ENCODE data around the gene ABCC11. TPM values are rescaled to one million over a fixed set of nuclear protein-coding genes. Genes with fewer than 3 reads are reported as not detected.

Gene ABCC11
- under 1 TPM in 1 of 5 donors, not detected in 4; 0.73 TPM for total RNA-seq
- polyA plus RNA-seq = under 1 TPM in 1 of 3 donors, not detected in 2; 0.03 TPM
- long read RNA-seq, donor 1 = 0 reads
- long read RNA-seq, donor 2, partial matches to known transcripts = 17 of 17 reads
- long read RNA-seq, donor 2, other reads (novel, unspliced or antisense) = 0 of 17 reads
- long read RNA-seq, donor 3 = 0 reads
- long read RNA-seq, donor 4 = 0 reads
- long read RNA-seq, donor 5 = 0 reads
- long read RNA-seq, donor 6 = 0 reads
- long read RNA-seq, donor 7 = 0 reads
- long read RNA-seq, donor 8, partial matches to known transcripts = 45 of 51 reads
- long read RNA-seq, donor 8, other reads (novel, unspliced or antisense) = 6 of 51 reads
- long read RNA-seq, donor 9 = 0 reads
- long read RNA-seq, donor 10 = 0 reads

GRCh38 chr16:48247311-48247710 lies at the start of gene ABCC11:
Gene ABCC11 (minus strand): TSS chr16:48247539. CDS start chr16:48231921, 15,618 bp downstream.
- no peaks in the 10 kb centered on the region for H3K9me3 ChIP-seq
- peaks cover 41 to 79% (median 65%) of the 10 kb centered on the region in 4 donors for H3K4me1 ChIP-seq
- WGBS, 5 donors = 22 to 38% (median 29%) methylated on average over 4 of the region's 4 CpGs
- peaks cover 0 to 3% (median 0%) of the 10 kb centered on the region in 4 donors for H3K36me3 ChIP-seq
- H3K4me3 ChIP-seq = peak within 1 kb of the TSS in 1 of 4 donors; percentile 97
- intact Hi-C loops (cut with DNase I; ENCODE audit: low total_unique reads) = no loop called here
- TF ChIP-seq CTCF (IDR thresholded peaks at IDR 0.05) (no peak), EP300 (IDR thresholded peaks at IDR 0.05) (no peak), POLR2AphosphoS5 (IDR thresholded peaks at IDR 0.05) (no peak), POLR2A (IDR thresholded peaks at IDR 0.05) (no peak)
- peak within 1 kb of the TSS in 2 of 5 donors; percentile 1 to 90 for H3K27ac ChIP-seq
- H3K27me3 ChIP-seq = no peaks in the 10 kb centered on the region
- DNase-seq = peak in 1 of 2 donors; percentile 25

GRCh38 chr16:48295488-48296281 lies 48.3 kb upstream of the ABCC11 start:
- H3K36me3 ChIP-seq = peaks cover 20 to 70% (median 57%) of the 10 kb centered on the region in 4 donors
- no peaks in the 10 kb centered on the region for H3K27me3 ChIP-seq
- TF ChIP-seq CTCF (IDR thresholded peaks at IDR 0.05) (no peak), POLR2AphosphoS5 (IDR thresholded peaks at IDR 0.05) (peak in 1 of 3 donors; percentile 5), EP300 (IDR thresholded peaks at IDR 0.05) (no peak)
- no peak overlapping the region for H3K4me3 ChIP-seq
- H3K27ac ChIP-seq = peak overlapping the region in 4 of 5 donors; percentile 36 to 64 (median 46)
- no peaks in the 10 kb centered on the region for H3K9me3 ChIP-seq
- H3K4me1 ChIP-seq = peaks cover 0 to 33% (median 18%) of the 10 kb centered on the region in 4 donors
- intact Hi-C loops (cut with DNase I; ENCODE audit: low total_unique reads) = no loop called here
- DNase-seq = peak in 1 of 2 donors; percentile 91
- 22 to 70% (median 48%) methylated on average over 1 of the region's 1 CpG for WGBS, 5 donors

- Histone ChIP-seq H3K27me3 (no peaks in the 10 kb centered on the region), H3K4me1 (peaks cover 0 to 33% (median 18%) of the 10 kb centered on the region in 4 donors), H3K9me3 (no peaks in the 10 kb centered on the region), H3K4me3 (no peak overlapping the region), H3K36me3 (peaks cover 23 to 68% (median 56%) of the 10 kb centered on the region in 4 donors), H3K27ac (peak overlapping the region in 3 of 5 donors; percentile 21 to 60 (median 36))
- TF ChIP-seq POLR2AphosphoS5 (IDR thresholded peaks at IDR 0.05) (no peak), EP300 (IDR thresholded peaks at IDR 0.05) (no peak), POLR2A (IDR thresholded peaks at IDR 0.05) (no peak), CTCF (IDR thresholded peaks at IDR 0.05) (no peak)
- no peak for DNase-seq
- WGBS, 5 donors = 75 to 90% (median 82%) methylated on average over 1 of the region's 1 CpG
- intact Hi-C loops (cut with DNase I; ENCODE audit: low total_unique reads) = no loop called here
Measured at GRCh38 chr16:48294724-48295123, 47.4 kb upstream of the ABCC11 start.

GRCh38 chr16:48292452-48292851 lies 45.1 kb upstream of the ABCC11 start:
- TF ChIP-seq EP300 (IDR thresholded peaks at IDR 0.05) (no peak), POLR2AphosphoS5 (IDR thresholded peaks at IDR 0.05) (no peak), CTCF (IDR thresholded peaks at IDR 0.05) (no peak)
- Histone ChIP-seq H3K27ac (peak overlapping the region in 2 of 5 donors; percentile 23 to 34), H3K4me1 (peaks cover 0 to 33% (median 18%) of the 10 kb centered on the region in 4 donors), H3K27me3 (no peaks in the 10 kb centered on the region), H3K36me3 (peaks cover 26 to 67% (median 55%) of the 10 kb centered on the region in 4 donors), H3K4me3 (no peak overlapping the region), H3K9me3 (peaks cover 0 to under 1% (median under 1%) of the 10 kb centered on the region in 4 donors)
- WGBS, 5 donors = 19 to 49% (median 39%) methylated on average over 2 of the region's 2 CpGs
- intact Hi-C loops (cut with DNase I; ENCODE audit: low total_unique reads) = no loop called here
- DNase-seq = peak in 1 of 2 donors; percentile 20
